ENCODE results near the gene SPSB1. TPM values are rescaled to one million over a fixed set of nuclear protein-coding genes. Genes with fewer than 3 reads are reported as not detected.

SPSB1 gene
- total and polyA plus RNA-seq, 2 experiments from 2014 or later, result 2.4 to 6.8 TPM

- H3K27ac Mint-ChIP-seq, result no peak overlapping the region
- H2AFZ ChIP-seq, result peak overlapping the region; percentile 97
- peaks cover 3% of the 10 kb centered on the region for H3K27me3 Mint-ChIP-seq (ENCODE audit: insufficient read depth, low read depth, poor library complexity)
- DNase-seq (ENCODE audit: low spot score) (no peak), ATAC-seq (peak; percentile 59)
- H3K79me2 ChIP-seq (replicated peaks; ENCODE audit: insufficient read depth), result no peaks in the 10 kb centered on the region
- H3K4me3 Mint-ChIP-seq, result no peak overlapping the region
- TF ChIP-seq CTCF (conservative IDR thresholded peaks at IDR 0.05; ENCODE audit: low read depth in 2 of 2) (no peak), ZNF462 (CRISPR knock-in tag; IDR thresholded peaks at IDR 0.05) (no peak), STAT1 (IDR thresholded peaks at IDR 0.05; ENCODE audit: unreplicated experiment) (no peak), NANOG (IDR thresholded peaks at IDR 0.05; ENCODE audit: borderline replicate concordance) (no peak), EZH2phosphoT487 (IDR thresholded peaks at IDR 0.05; ENCODE audit: unreplicated experiment) (no peak), ETS1 (IDR thresholded peaks at IDR 0.05) (no peak), EZH2 (IDR thresholded peaks at IDR 0.05; ENCODE audit: low read depth, unreplicated experiment) (no peak), ZNF114 (CRISPR knock-in tag; IDR thresholded peaks at IDR 0.05) (no peak)
- peaks cover 12% of the 10 kb centered on the region; the same call in 2 of the 3 replicates for H3K4me1 Mint-ChIP-seq
- H3K4me2 ChIP-seq, result no peak overlapping the region
- no peaks in the 10 kb centered on the region for H4K20me1 ChIP-seq (replicated peaks; ENCODE audit: insufficient read depth)
- peaks cover 6% of the 10 kb centered on the region; the same call in 1 of the 2 replicates for H3K4me1 ChIP-seq (ENCODE audit: insufficient read depth)
- H3K36me3 ChIP-seq (ENCODE audit: insufficient read depth), result no peaks in the 10 kb centered on the region
- H3K9me3 Mint-ChIP-seq, result 0 out of 3 replicates have a peak, but pooled peaks cover 3% of the 10 kb centered on the region
- H3K4me3 ChIP-seq, result no peak overlapping the region
- no peaks in the 10 kb centered on the region for H3K36me3 Mint-ChIP-seq (ENCODE audit: low read depth)
- no peaks in the 10 kb centered on the region for H3K9me2 ChIP-seq (ENCODE audit: insufficient read depth)
- H3K27me3 ChIP-seq (ENCODE audit: insufficient read depth), result no peaks in the 10 kb centered on the region
- H3K27ac ChIP-seq (ENCODE audit: low read depth), result no peak overlapping the region
- H3F3A ChIP-seq (replicated peaks; ENCODE audit: low read depth), result no peaks in the 10 kb centered on the region
Measured at GRCh38 chr1:9413877-9414213, 121.2 kb downstream of the SPSB1 start.

All from GM23338 (cell line).